Measurements from ENCODE around the gene MGAT2. TPM values are rescaled to one million over a fixed set of nuclear protein-coding genes. Genes with fewer than 3 reads are reported as not detected.

Gene MGAT2
- total and polyA plus RNA-seq, 9 of the 15 experiments (the other 6 are each of a cell fraction or from before 2014, with no cell fraction given), result 0.03 to 33.3 (median 24.6) TPM; not detected in 1

DNA sequence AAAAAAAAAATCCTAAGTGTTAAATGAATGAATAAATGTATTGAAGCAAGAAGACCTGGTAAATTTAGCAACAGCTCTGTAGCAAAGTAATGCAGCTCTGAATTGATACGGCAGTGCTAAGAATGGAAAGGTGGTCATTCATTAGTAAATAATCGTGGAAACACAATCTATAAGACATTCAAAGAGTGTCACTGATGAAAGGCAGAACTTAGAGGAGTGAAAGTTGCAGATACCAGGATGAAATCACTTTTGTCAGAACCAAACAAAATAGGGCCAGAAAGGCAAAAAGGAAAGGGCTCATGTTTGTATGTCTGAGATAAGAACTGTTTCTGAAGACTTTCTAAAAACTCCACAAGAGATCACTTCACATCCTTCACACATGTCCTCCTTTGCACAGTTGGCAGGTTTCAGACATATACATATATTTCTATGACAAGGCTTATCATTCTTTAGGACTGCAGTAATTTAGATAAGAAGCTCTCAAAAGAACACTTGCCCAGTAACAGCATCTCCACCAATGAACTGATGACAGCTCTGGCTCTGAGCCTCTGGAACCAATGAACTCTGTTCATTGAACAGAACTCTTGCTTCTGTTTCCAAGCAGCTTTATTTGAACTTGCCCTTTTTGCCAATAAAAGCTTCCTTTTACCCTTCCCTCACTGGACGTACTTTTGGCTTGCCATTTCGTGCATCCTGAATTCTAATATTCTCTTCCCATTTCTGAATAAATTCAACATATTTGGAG, 26.1 kb upstream of the MGAT2 start (continued):
- TF ChIP-seq, protein P1, sequence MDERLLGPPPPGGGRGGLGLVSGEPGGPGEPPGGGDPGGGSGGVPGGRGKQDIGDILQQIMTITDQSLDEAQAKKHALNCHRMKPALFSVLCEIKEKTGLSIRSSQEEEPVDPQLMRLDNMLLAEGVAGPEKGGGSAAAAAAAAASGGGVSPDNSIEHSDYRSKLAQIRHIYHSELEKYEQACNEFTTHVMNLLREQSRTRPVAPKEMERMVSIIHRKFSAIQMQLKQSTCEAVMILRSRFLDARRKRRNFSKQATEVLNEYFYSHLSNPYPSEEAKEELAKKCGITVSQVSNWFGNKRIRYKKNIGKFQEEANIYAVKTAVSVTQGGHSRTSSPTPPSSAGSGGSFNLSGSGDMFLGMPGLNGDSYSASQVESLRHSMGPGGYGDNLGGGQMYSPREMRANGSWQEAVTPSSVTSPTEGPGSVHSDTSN (CRISPR knock-in tag; IDR thresholded peaks at IDR 0.05; ENCODE audit: low read depth), result no peak
- TF ChIP-seq, protein P1 (tag; conservative IDR thresholded peaks at IDR 0.05; ENCODE audit: low read depth), result peak; percentile 84
- TF ChIP-seq ASH1L (IDR thresholded peaks at IDR 0.05; ENCODE audit: borderline replicate concordance, low read depth, partially characterized antibody) (no peak), TBL1XR1 (IDR thresholded peaks at IDR 0.05; ENCODE audit: low read length in 2 of 2) (peak in 1 of 2 experiments; percentile 58; a peak in 1 of 4 replicates)
- TF ChIP-seq, protein P2, sequence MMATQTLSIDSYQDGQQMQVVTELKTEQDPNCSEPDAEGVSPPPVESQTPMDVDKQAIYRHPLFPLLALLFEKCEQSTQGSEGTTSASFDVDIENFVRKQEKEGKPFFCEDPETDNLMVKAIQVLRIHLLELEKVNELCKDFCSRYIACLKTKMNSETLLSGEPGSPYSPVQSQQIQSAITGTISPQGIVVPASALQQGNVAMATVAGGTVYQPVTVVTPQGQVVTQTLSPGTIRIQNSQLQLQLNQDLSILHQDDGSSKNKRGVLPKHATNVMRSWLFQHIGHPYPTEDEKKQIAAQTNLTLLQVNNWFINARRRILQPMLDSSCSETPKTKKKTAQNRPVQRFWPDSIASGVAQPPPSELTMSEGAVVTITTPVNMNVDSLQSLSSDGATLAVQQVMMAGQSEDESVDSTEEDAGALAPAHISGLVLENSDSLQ (IDR thresholded peaks at IDR 0.05), result peak; percentile 61

Measured in K562 (cell line).